ENCODE measurements around the gene SHB. TPM values are rescaled to one million over a fixed set of nuclear protein-coding genes. Genes with fewer than 3 reads are reported as not detected.
"Not testable (repeated sequence)": the region's sequence is repeated elsewhere in the genome, so short reads cannot be mapped to it uniquely, and the experiment has no call there.

Gene SHB
- total and polyA plus RNA-seq, 2 donors from 2014 or later: 16.4 to 39.8 TPM

GRCh38 chr9:37910271-37910670 lies 158.8 kb downstream of the SHB start:
- Histone ChIP-seq H3K27ac (ENCODE audit: low read depth in 2 of 2, low read length in 2 of 2) (no peak overlapping the region), H3K4me1 (ENCODE audit: control insufficient read depth in 2 of 3, insufficient read depth in 2 of 3, low read depth in 1 of 3, low read length in 3 of 3) (peaks cover 0 to 11% (median 7%) of the 10 kb centered on the region in 3 donors), H3K4me3 (ENCODE audit: low read length in 3 of 3) (no peak overlapping the region), H3K9ac (ENCODE audit: low read length in 3 of 3) (no peak overlapping the region), H3K36me3 (ENCODE audit: control insufficient read depth in 2 of 3, insufficient read depth in 3 of 3, low read length in 3 of 3) (no peaks in the 10 kb centered on the region), H3K27me3 (ENCODE audit: control insufficient read depth, insufficient read depth, low read length) (no peaks in the 10 kb centered on the region), H3K9me3 (ENCODE audit: control insufficient read depth in 2 of 3, insufficient read depth in 1 of 3, low read length in 3 of 3) (no peaks in the 10 kb centered on the region)
- DNase-seq (no peak), FAIRE-seq (no peak)
- intact Hi-C loops (cut with DNase I): loop anchor here (10.0 kb wide), 2 partner anchors 75 to 455 kb away; no protein-coding TSS in a partner anchor
- TF ChIP-seq, protein P1, sequence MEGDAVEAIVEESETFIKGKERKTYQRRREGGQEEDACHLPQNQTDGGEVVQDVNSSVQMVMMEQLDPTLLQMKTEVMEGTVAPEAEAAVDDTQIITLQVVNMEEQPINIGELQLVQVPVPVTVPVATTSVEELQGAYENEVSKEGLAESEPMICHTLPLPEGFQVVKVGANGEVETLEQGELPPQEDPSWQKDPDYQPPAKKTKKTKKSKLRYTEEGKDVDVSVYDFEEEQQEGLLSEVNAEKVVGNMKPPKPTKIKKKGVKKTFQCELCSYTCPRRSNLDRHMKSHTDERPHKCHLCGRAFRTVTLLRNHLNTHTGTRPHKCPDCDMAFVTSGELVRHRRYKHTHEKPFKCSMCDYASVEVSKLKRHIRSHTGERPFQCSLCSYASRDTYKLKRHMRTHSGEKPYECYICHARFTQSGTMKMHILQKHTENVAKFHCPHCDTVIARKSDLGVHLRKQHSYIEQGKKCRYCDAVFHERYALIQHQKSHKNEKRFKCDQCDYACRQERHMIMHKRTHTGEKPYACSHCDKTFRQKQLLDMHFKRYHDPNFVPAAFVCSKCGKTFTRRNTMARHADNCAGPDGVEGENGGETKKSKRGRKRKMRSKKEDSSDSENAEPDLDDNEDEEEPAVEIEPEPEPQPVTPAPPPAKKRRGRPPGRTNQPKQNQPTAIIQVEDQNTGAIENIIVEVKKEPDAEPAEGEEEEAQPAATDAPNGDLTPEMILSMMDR (IDR thresholded peaks at IDR 0.05; ENCODE audit: borderline replicate concordance, extremely low read depth, insufficient read depth): no peak

DNA sequence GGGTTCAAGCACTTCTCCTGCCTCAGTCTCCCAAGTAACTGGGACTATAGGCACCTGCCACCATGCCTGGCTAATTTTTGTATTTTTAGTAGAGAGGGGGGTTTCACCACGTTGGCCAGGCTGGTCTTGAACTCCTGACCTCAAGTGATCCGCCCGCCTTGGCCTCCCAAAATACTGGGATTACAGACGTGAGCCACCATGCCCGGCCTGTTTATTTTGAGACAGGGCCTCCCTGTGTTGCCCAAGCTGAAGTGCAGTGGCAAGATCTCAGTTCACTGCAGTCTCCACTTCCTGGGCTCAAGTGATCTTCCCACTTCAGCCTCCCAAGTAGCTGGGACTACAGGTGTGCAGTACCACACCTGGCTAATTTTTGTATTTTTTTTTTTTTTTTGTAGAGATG lies 159.2 kb downstream of the SHB start:
- DNase-seq; H3K4me3 ChIP-seq (ENCODE audit: low read length in 3 of 3); FAIRE-seq; H3K9ac ChIP-seq (ENCODE audit: low read length in 3 of 3); H3K9me3 ChIP-seq (ENCODE audit: control insufficient read depth in 2 of 3, insufficient read depth in 1 of 3, low read length in 3 of 3); H3K27me3 ChIP-seq (ENCODE audit: control insufficient read depth, insufficient read depth, low read length); H3K27ac ChIP-seq (ENCODE audit: low read depth in 2 of 2, low read length in 2 of 2); H3K36me3 ChIP-seq (ENCODE audit: control insufficient read depth in 2 of 3, insufficient read depth in 3 of 3, low read length in 3 of 3): not testable (repeated sequence)
- intact Hi-C loops (cut with DNase I): loop anchor here (10.0 kb wide), 2 partner anchors 75 to 455 kb away; no protein-coding TSS in a partner anchor
- peaks cover 0 to 11% (median 7%) of the 10 kb centered on the region in 3 donors for H3K4me1 ChIP-seq (ENCODE audit: control insufficient read depth in 2 of 3, insufficient read depth in 2 of 3, low read depth in 1 of 3, low read length in 3 of 3)

DNA sequence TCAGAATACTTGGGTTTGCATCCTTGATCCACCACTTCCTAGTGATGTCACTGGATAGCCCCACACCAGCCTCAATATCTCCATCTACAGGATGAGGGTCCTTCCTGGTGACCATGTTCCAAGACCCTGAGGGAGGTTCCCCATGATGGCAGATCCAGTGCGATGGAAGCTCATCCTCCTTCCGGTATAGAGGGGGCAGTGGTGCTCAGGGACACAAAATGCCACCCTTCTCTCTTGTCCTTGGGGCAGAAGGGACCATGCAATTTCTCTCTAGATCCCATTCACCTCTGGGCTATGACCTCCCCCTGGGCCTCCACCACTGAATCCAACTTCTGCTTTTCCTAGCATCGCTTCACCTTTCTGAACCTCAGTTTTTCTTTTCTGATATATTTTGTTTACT lies 159.7 kb downstream of the SHB start:
- H3K27me3 ChIP-seq (ENCODE audit: control insufficient read depth, insufficient read depth, low read length): no peaks in the 10 kb centered on the region
- H3K27ac ChIP-seq (ENCODE audit: low read depth in 2 of 2, low read length in 2 of 2): no peak overlapping the region
- no peak overlapping the region for H3K9ac ChIP-seq (ENCODE audit: low read length in 3 of 3)
- H3K4me1 ChIP-seq (ENCODE audit: control insufficient read depth in 2 of 3, insufficient read depth in 2 of 3, low read depth in 1 of 3, low read length in 3 of 3): peaks cover 0 to 11% (median 7%) of the 10 kb centered on the region in 3 donors
- FAIRE-seq: no peak
- H3K36me3 ChIP-seq (ENCODE audit: control insufficient read depth in 2 of 3, insufficient read depth in 3 of 3, low read length in 3 of 3): no peaks in the 10 kb centered on the region
- DNase-seq: no peak
- TF ChIP-seq, protein P1 (IDR thresholded peaks at IDR 0.05; ENCODE audit: borderline replicate concordance, extremely low read depth, insufficient read depth): no peak
- no peaks in the 10 kb centered on the region for H3K9me3 ChIP-seq (ENCODE audit: control insufficient read depth in 2 of 3, insufficient read depth in 1 of 3, low read length in 3 of 3)
- intact Hi-C loops (cut with DNase I): no loop called here
- H3K4me3 ChIP-seq (ENCODE audit: low read length in 3 of 3): no peak overlapping the region

DNA sequence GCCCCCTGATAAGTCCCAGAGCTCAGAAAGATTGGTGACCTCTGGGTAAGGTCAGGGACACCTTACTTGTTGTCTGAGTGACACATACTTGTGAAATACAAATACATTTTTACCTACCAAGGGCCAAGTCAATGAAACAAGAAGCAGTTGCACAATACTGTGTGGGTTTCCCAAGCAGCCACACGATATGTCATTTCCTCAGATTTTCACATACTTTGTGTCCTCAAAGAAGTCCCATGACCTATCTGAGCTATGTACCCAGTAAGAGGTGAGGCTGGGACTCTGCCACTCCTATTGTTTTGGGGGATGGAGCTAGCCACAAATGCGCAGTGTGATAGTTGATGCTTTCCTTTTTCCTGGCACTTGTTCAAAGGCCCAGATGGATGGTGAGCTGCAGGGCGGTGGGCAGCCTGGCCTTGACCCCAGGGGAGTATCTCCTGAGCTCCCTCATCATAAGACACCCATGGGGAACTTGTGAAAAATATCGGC lies 160.3 kb downstream of the SHB start:
- DNase-seq: no peak
- H3K27ac ChIP-seq (ENCODE audit: low read depth in 2 of 2, low read length in 2 of 2): no peak overlapping the region
- intact Hi-C loops (cut with DNase I): no loop called here

More for the DNA sequence above, 160.3 kb downstream of the SHB start:
- Histone ChIP-seq H3K36me3 (ENCODE audit: control insufficient read depth in 2 of 3, insufficient read depth in 3 of 3, low read length in 3 of 3) (no peaks in the 10 kb centered on the region), H3K27me3 (ENCODE audit: control insufficient read depth, insufficient read depth, low read length) (no peaks in the 10 kb centered on the region), H3K4me1 (ENCODE audit: control insufficient read depth in 2 of 3, insufficient read depth in 2 of 3, low read depth in 1 of 3, low read length in 3 of 3) (peaks cover 0 to 6% (median under 1%) of the 10 kb centered on the region in 3 donors), H3K9ac (ENCODE audit: low read length in 3 of 3) (no peak overlapping the region), H3K4me3 (ENCODE audit: low read length in 3 of 3) (no peak overlapping the region), H3K9me3 (ENCODE audit: control insufficient read depth in 2 of 3, insufficient read depth in 1 of 3, low read length in 3 of 3) (no peaks in the 10 kb centered on the region)
- no peak for FAIRE-seq
- TF ChIP-seq, protein P1 (IDR thresholded peaks at IDR 0.05; ENCODE audit: borderline replicate concordance, extremely low read depth, insufficient read depth): no peak
